Upper lobe of left lung (tissue), 4 donors: Measurements from ENCODE around the gene PPP1CA.

ENCODE experiments used
- EP300 ChIP-seq, 4 donors: sonication (generic); formaldehyde crosslinking; IDR thresholded peaks; one replicate each; pipeline ENCODE4 v1.5.1; 2017; ENCODE audit warnings: antibody characterized with exemption in 4 of 4, control low read depth in 2 of 4
- TF ChIP-seq, protein P1 (sequence below), 6 experiments: fragments of 450-650 bp in 4 of 6; fragments of 200-600 bp in 2 of 6; sonication (generic) in 2 of 6; IDR thresholded peaks; one replicate each; pipeline ENCODE4 v1.5.1; 2016 to 2019; ENCODE audit warnings: antibody characterized with exemption in 6 of 6

DNA sequence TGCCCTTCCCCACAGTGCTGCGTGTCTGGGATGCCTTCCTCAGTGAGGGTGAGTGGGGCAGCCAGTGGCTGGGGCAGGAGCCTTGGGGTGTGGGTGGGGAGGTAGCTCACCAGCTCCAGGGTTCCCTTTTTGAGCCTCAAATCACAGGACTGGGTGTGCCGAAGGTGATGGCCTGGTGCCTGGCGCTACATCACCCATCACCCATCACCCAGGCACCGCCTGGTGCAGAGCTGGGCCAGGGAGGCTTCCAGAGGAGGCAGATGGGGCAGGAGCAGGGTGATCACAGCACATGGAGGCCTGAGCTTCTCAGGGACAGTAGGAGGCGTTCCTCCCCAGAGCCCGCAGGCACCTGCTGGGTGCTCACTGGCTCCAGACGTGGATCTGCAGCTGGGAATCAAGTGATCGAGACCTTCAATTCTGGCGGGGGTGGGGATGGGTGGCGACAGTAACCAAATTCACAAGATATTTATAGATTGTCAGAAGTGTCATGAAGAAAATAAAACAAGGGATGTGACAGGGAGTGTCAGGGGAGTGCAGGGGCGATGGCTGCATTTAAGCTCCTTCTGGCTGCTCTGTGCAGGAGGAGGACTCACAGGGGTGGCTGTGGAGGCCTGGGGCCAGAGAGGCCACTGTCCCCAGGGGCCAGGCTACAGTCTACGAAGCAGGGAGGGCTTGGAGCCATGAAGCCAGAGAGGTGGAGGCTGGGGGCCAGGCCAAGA, 5.5 kb upstream of the PPP1CA start:
- TF ChIP-seq, protein P1, sequence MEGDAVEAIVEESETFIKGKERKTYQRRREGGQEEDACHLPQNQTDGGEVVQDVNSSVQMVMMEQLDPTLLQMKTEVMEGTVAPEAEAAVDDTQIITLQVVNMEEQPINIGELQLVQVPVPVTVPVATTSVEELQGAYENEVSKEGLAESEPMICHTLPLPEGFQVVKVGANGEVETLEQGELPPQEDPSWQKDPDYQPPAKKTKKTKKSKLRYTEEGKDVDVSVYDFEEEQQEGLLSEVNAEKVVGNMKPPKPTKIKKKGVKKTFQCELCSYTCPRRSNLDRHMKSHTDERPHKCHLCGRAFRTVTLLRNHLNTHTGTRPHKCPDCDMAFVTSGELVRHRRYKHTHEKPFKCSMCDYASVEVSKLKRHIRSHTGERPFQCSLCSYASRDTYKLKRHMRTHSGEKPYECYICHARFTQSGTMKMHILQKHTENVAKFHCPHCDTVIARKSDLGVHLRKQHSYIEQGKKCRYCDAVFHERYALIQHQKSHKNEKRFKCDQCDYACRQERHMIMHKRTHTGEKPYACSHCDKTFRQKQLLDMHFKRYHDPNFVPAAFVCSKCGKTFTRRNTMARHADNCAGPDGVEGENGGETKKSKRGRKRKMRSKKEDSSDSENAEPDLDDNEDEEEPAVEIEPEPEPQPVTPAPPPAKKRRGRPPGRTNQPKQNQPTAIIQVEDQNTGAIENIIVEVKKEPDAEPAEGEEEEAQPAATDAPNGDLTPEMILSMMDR (IDR thresholded peaks at IDR 0.05) = no peak
- TF ChIP-seq EP300 (IDR thresholded peaks at IDR 0.05) = no peak
